ENCODE data around the gene LAMTOR5. TPM values are rescaled to one million over a fixed set of nuclear protein-coding genes. Genes with fewer than 3 reads are reported as not detected.

Gene LAMTOR5
- total and polyA plus RNA-seq, 2 of the 4 experiments (the other 2 are of a cell fraction), result 159 to 369 TPM

GRCh38 chr1:110403805-110404204, 3.7 kb downstream of the LAMTOR5 start:
- H3K4me2 ChIP-seq (ENCODE audit: low read depth, low read length), result no peak overlapping the region
- in situ Hi-C loops (cut with MboI; ENCODE audit: low sequenced_read_pairs) (loop anchor here (5.0 kb wide), 1 partner anchor 62 kb away; no protein-coding TSS in a partner anchor), intact Hi-C loops (cut with micrococcal nuclease) (no loop called here), dilution Hi-C loops (cut with HindIII; ENCODE audit: low sequenced_read_pairs, unreplicated experiment) (no loop called here)
- BruUV-seq (replicated peaks), result no TSS peak
- H2BK15ac ChIP-seq (ENCODE audit: low read depth, low read length), result no peak overlapping the region
- H3K18ac ChIP-seq (ENCODE audit: low read depth, low read length), result no peak overlapping the region
- H3K36me3 ChIP-seq (ENCODE audit: control insufficient read depth, insufficient read depth, low read length), result peaks cover 29% of the 10 kb centered on the region
- no peak overlapping the region for H2BK20ac ChIP-seq (ENCODE audit: low read depth, low read length)
- H4K5ac ChIP-seq (ENCODE audit: low read depth, low read length), result no peak overlapping the region
- TF ChIP-seq MXI1 (IDR thresholded peaks at IDR 0.05; ENCODE audit: borderline replicate concordance, low read depth, low read length) (no peak), MAFK (IDR thresholded peaks at IDR 0.05; ENCODE audit: low read depth, low read length) (no peak), RCOR1 (IDR thresholded peaks at IDR 0.05; ENCODE audit: insufficient replicate concordance, low read length) (no peak), MAZ (IDR thresholded peaks at IDR 0.05; ENCODE audit: borderline replicate concordance, low read depth, low read length) (no peak), CHD1 (IDR thresholded peaks at IDR 0.05; ENCODE audit: low read depth, low read length) (no peak), RFX5 (IDR thresholded peaks at IDR 0.05; ENCODE audit: low read depth, low read length) (no peak), CTCF (conservative IDR thresholded peaks at IDR 0.05; ENCODE audit: low read depth, low read length) (no peak), NFE2L2 (IDR thresholded peaks at IDR 0.05; ENCODE audit: low read depth, low read length) (no peak), USF2 (IDR thresholded peaks at IDR 0.05; ENCODE audit: low read depth, low read length) (no peak)
- ATAC-seq (ENCODE audit: low read depth) (no peak), DNase-seq (no peak)
- H3K23ac ChIP-seq (ENCODE audit: low read depth, low read length), result no peak overlapping the region
- no peak overlapping the region for H4K91ac ChIP-seq (ENCODE audit: insufficient read depth, low read depth, low read length)
- no peaks in the 10 kb centered on the region for H3K9me1 ChIP-seq (ENCODE audit: insufficient read depth, low read length)
- ChIA-PET CTCF (interaction anchor here (0.6 kb wide), 1 partner anchor 24 kb away, joined by 4 read pairs; no protein-coding TSS in a partner anchor), POLR2A (ENCODE audit: unreplicated experiment) (no interaction called here)
- H2AFZ ChIP-seq (replicated peaks; ENCODE audit: low read length, poor library complexity), result no peak overlapping the region
- H3K4me1 ChIP-seq (ENCODE audit: control insufficient read depth, insufficient read depth, low read length), result peaks cover 2% of the 10 kb centered on the region; the same call in 1 of the 2 replicates
- peaks cover 11 to 34% of the 10 kb centered on the region in 2 experiments for H3K79me1 ChIP-seq (ENCODE audit: low read depth in 1 of 2, low read length in 2 of 2)
- no peak overlapping the region for H2AK5ac ChIP-seq (ENCODE audit: low read depth, low read length)
- H3K9ac ChIP-seq (ENCODE audit: low read depth, low read length), result no peak overlapping the region
- no peak overlapping the region for H3K4me3 ChIP-seq (ENCODE audit: insufficient read depth, low read depth, low read length)
- H4K8ac ChIP-seq (ENCODE audit: low read depth in 2 of 2, low read length in 2 of 2), result no peak overlapping the region
- no peak overlapping the region for H2AK9ac ChIP-seq (replicated peaks; ENCODE audit: low read depth, low read length, poor library complexity)
- no peaks in the 10 kb centered on the region for H3K9me3 ChIP-seq (ENCODE audit: control insufficient read depth, insufficient read depth, low read length)
- 0 out of 2 replicates have a peak, but pooled peaks cover 3% of the 10 kb centered on the region for H4K20me1 ChIP-seq (ENCODE audit: insufficient read depth, low read length)
- no peak overlapping the region for H2BK5ac ChIP-seq (ENCODE audit: low read depth, low read length, poor library complexity, severe bottlenecking)
- H3K56ac ChIP-seq (ENCODE audit: extremely low read depth, insufficient read depth, low read length), result no peak overlapping the region
- H3K27me3 ChIP-seq (ENCODE audit: control insufficient read depth, insufficient read depth, low read length), result no peaks in the 10 kb centered on the region
- no peak overlapping the region for H3K4ac ChIP-seq (ENCODE audit: low read depth, low read length)
- no peak overlapping the region for H3K27ac ChIP-seq (ENCODE audit: insufficient read depth, low read length)
- H3K14ac ChIP-seq (replicated peaks; ENCODE audit: low read depth, low read length), result no peak overlapping the region
- H2BK120ac ChIP-seq (ENCODE audit: low read depth, low read length), result no peak overlapping the region
- WGBS, 2 experiments (ENCODE audit: extremely low coverage in 2 of 2, insufficient read length in 1 of 2), result no CpG with 5 or more reads among the region's 5 CpGs
